HepG2 (cell line): ENCODE data around the gene BLOC1S4. TPM values are rescaled to one million over a fixed set of nuclear protein-coding genes. Genes with fewer than 3 reads are reported as not detected.

Source experiments
- ARID2 ChIP-seq: sonication (generic); formaldehyde crosslinking; IDR thresholded peaks from 2 replicates; pipeline ENCODE4 v1.8.1; 2022; ENCODE audit warnings: mild to moderate bottlenecking, missing genetic modification reagents, borderline replicate concordance
- ATF1 ChIP-seq: IDR thresholded peaks from 2 replicates; pipeline ENCODE4 v1.6.1; 2016; ENCODE audit warnings: mild to moderate bottlenecking, control low read depth
- CHD2 ChIP-seq: IDR thresholded peaks from 2 replicates; pipeline ENCODE4 v1.6.1; 2011; ENCODE audit warnings: low read depth, low read length, improper control_type of control experiment
- E2F1 ChIP-seq: sonication (generic); formaldehyde crosslinking; IDR thresholded peaks from 2 replicates; pipeline ENCODE4 v1.5.0; 2020; ENCODE audit warnings: missing genetic modification reagents
- EEA1 ChIP-seq: sonication (generic); formaldehyde crosslinking; IDR thresholded peaks from 2 replicates; pipeline ENCODE4 v1.5.1; 2020; ENCODE audit warnings: mild to moderate bottlenecking, missing genetic modification reagents, borderline replicate concordance
- EP300 ChIP-seq, 3 experiments: sonication (generic) in 1 of 3; formaldehyde crosslinking in 1 of 3; IDR thresholded peaks; 2 replicates each; pipeline versions ENCODE4 v1.5.1 to v1.6.1; 2011 to 2020; ENCODE audit warnings: low read depth in 2 of 3, low read length in 2 of 3, borderline replicate concordance in 1 of 3, improper control_type of control experiment in 1 of 3, mild to moderate bottlenecking in 1 of 3, missing genetic modification reagents in 1 of 3, moderate library complexity in 1 of 3
- LCORL ChIP-seq, 2 experiments: fragments of 450-650 bp in 1 of 2; sonication (generic) in 1 of 2; formaldehyde crosslinking in 1 of 2; IDR thresholded peaks; 2 replicates each; pipeline versions ENCODE4 v1.5.0 to v1.6.1; 2017 to 2020; ENCODE audit warnings: antibody characterized with exemption in 1 of 2, missing genetic modification reagents in 1 of 2
- MLLT10 ChIP-seq: sonication (generic); formaldehyde crosslinking; IDR thresholded peaks from 2 replicates; pipeline ENCODE4 v1.4.0; 2020; ENCODE audit warnings: missing genetic modification reagents
- PRPF4 ChIP-seq: fragments of 200-400 bp; formaldehyde crosslinking; IDR thresholded peaks from 2 replicates; pipeline ENCODE4 v1.6.1; 2016; ENCODE audit warnings: low read length, low read depth; ENCODE audit not compliant: poor library complexity, severe bottlenecking
- RNF219 ChIP-seq: sonication (generic); formaldehyde crosslinking; IDR thresholded peaks from 2 replicates; pipeline ENCODE4 v1.5.0; 2020; ENCODE audit warnings: mild to moderate bottlenecking, missing genetic modification reagents
- SKIL ChIP-seq: sonication (generic); formaldehyde crosslinking; IDR thresholded peaks from 2 replicates; pipeline ENCODE4 v1.8.0; 2022; ENCODE audit warnings: missing genetic modification reagents, mild to moderate bottlenecking, moderate library complexity, borderline replicate concordance
- SNAPC2 ChIP-seq: sonication (generic); formaldehyde crosslinking; IDR thresholded peaks from 2 replicates; pipeline ENCODE4 v1.8.1; 2022; ENCODE audit warnings: mild to moderate bottlenecking, missing genetic modification reagents
- WIZ ChIP-seq: sonication (generic); formaldehyde crosslinking; IDR thresholded peaks from 2 replicates; pipeline ENCODE4 v1.5.1; 2020; ENCODE audit warnings: mild to moderate bottlenecking, missing genetic modification reagents
- ZFP1 ChIP-seq: IDR thresholded peaks from 2 replicates; pipeline ENCODE4 v1.6.1; 2016
- ZMYM4 ChIP-seq: sonication (generic); formaldehyde crosslinking; IDR thresholded peaks from 2 replicates; pipeline ENCODE4 v1.8.1; 2023; ENCODE audit warnings: mild to moderate bottlenecking, missing genetic modification reagents
- ZNF20 ChIP-seq: sonication (generic); formaldehyde crosslinking; IDR thresholded peaks from 2 replicates; pipeline ENCODE4 v1.4.0; 2020; ENCODE audit warnings: mild to moderate bottlenecking, moderate library complexity, missing genetic modification reagents
- ZNF274 ChIP-seq: sonication (generic); formaldehyde crosslinking; IDR thresholded peaks from 2 replicates; pipeline ENCODE4 v1.5.1; 2020; ENCODE audit warnings: mild to moderate bottlenecking, missing genetic modification reagents
- ZNF3 ChIP-seq: IDR thresholded peaks from 2 replicates; pipeline ENCODE4 v1.7.0; 2017; ENCODE audit warnings: inconsistent platforms
- ZNF343 ChIP-seq: sonication (generic); formaldehyde crosslinking; IDR thresholded peaks from 2 replicates; pipeline ENCODE4 v1.4.0; 2020; ENCODE audit warnings: mild to moderate bottlenecking, missing genetic modification reagents
- ZNF607 ChIP-seq: sonication (generic); formaldehyde crosslinking; IDR thresholded peaks from 2 replicates; pipeline ENCODE4 v1.5.1; 2020; ENCODE audit warnings: missing genetic modification reagents, mild to moderate bottlenecking, borderline replicate concordance
- ZNF670 ChIP-seq: sonication (generic); formaldehyde crosslinking; IDR thresholded peaks from 2 replicates; pipeline ENCODE4 v1.8.0; 2022; ENCODE audit warnings: mild to moderate bottlenecking, missing genetic modification reagents, borderline replicate concordance
- ZNF703 ChIP-seq: sonication (generic); formaldehyde crosslinking; IDR thresholded peaks from 2 replicates; pipeline ENCODE4 v1.5.1; 2020; ENCODE audit warnings: missing genetic modification reagents, mild to moderate bottlenecking, moderate library complexity, borderline replicate concordance
- ZNF713 ChIP-seq: sonication (generic); formaldehyde crosslinking; IDR thresholded peaks from 2 replicates; pipeline ENCODE4 v1.4.0; 2020; ENCODE audit warnings: mild to moderate bottlenecking, missing genetic modification reagents
- ZNF724P ChIP-seq: sonication (generic); formaldehyde crosslinking; IDR thresholded peaks from 2 replicates; pipeline ENCODE4 v1.8.0; 2022; ENCODE audit warnings: missing genetic modification reagents, borderline replicate concordance
- polyA plus RNA-seq, 8 experiments: library from polyadenylated mRNA; depleted of rRNA in 3 of 8; stranded (reverse) in 7 of 8; unstranded in 1 of 8; fragments of >200 nt; fragmentation: Illumina TruSeq in 4 of 8; extraction: Trizol in 4 of 8; gene quantifications; 2 replicates each; pipeline versions ENCODE4 v1.2.1 to v1.2.3, GENCODE V29; 2011 to 2016; ENCODE audit warnings: low read depth in 4 of 8, missing spikeins in 1 of 8, mixed read lengths in 1 of 8; ENCODE audit not compliant: insufficient read depth in 1 of 8
- total RNA-seq, 5 experiments: library from RNA; depleted of rRNA; stranded (reverse); fragments of >200 nt; fragmentation: Illumina TruSeq; extraction: Trizol; gene quantifications; 2 replicates each; pipeline ENCODE4 v1.2.3, GENCODE V29; 2016; ENCODE audit warnings: low read depth in 1 of 5

BLOC1S4 gene
- total and polyA plus RNA-seq, 2 of the 13 experiments (the other 11 are each of a cell fraction or from before 2014, with no cell fraction given): 15.5 to 20.9 TPM

- TF ChIP-seq SKIL (peak; percentile 59; the same call in 1 of the 2 replicates), ZNF670 (CRISPR knock-in tag) (no peak), ZNF713 (CRISPR knock-in tag) (peak; percentile 81; the same call in 1 of the 2 replicates), CHD2 (no peak), RNF219 (no peak), ZFP1 (0 out of 2 replicates have a peak, but pooled peaks have one; percentile 28), ATF1 (no peak), SNAPC2 (no peak), ZNF607 (CRISPR knock-in tag) (peak; percentile 83), ZNF20 (CRISPR knock-in tag) (no peak), ZNF724P (CRISPR knock-in tag) (peak; percentile 33; the same call in 1 of the 2 replicates), E2F1 (CRISPR knock-in tag) (peak; percentile 69; the same call in 1 of the 2 replicates), ZNF343 (0 out of 2 replicates have a peak, but pooled peaks have one; percentile 87), MLLT10 (CRISPR knock-in tag) (no peak), PRPF4 (no peak), ZNF3 (no peak), EEA1 (CRISPR knock-in tag) (peak; percentile 56; the same call in 1 of the 2 replicates), WIZ (0 out of 2 replicates have a peak, but pooled peaks have one; percentile 66), LCORL (IDR thresholded peaks at IDR 0.05) (no peak), LCORL (CRISPR knock-in tag; IDR thresholded peaks at IDR 0.05) (peak; percentile 91; the same call in 1 of the 2 replicates), EP300 (IDR thresholded peaks at IDR 0.05; ENCODE audit: low read depth in 2 of 2, low read length in 2 of 2) (peak; percentile 32 to 61; a peak in 2 of 4 replicates), EP300 (CRISPR knock-in tag; IDR thresholded peaks at IDR 0.05; ENCODE audit: borderline replicate concordance) (peak; percentile 66), ZNF703 (CRISPR knock-in tag) (no peak), ARID2 (CRISPR knock-in tag) (no peak), ZMYM4 (peak; percentile 71; the same call in 1 of the 2 replicates), ZNF274 (CRISPR knock-in tag) (no peak; the same call in 1 of the 2 replicates)
These were observed 33.6 kb downstream of the BLOC1S4 start (continued) for GRCh38 chr4:6749340-6750171.
